ENCODE measurements around the gene PRB4. TPM values are rescaled to one million over a fixed set of nuclear protein-coding genes. Genes with fewer than 3 reads are reported as not detected.

PRB4 gene
- total and polyA plus RNA-seq, 9 donors: not detected

Other genes starting within 250 kb of the PRB4 start
- gene TAS2R46, start 248.1 kb downstream of the PRB4 start, total RNA-seq: 1.6 TPM
- under 1 TPM in 2 of 8 donors, not detected in 6; 0.14 to 0.27 TPM for gene TAS2R46, start 248.1 kb downstream of the PRB4 start, polyA plus RNA-seq (ENCODE audit: insufficient read depth in 1 of 8, insufficient read length in 8 of 8, low replicate concordance in 1 of 8)
- 2.2 TPM for gene TAS2R43, start 218.1 kb downstream of the PRB4 start, total RNA-seq
- under 1 TPM in 6 of 8 donors, not detected in 2; 0.16 to 0.64 (median 0.32) TPM for gene TAS2R43, start 218.1 kb downstream of the PRB4 start, polyA plus RNA-seq (ENCODE audit: insufficient read depth in 1 of 8, insufficient read length in 8 of 8, low replicate concordance in 1 of 8)
- gene TAS2R30, start 175.8 kb downstream of the PRB4 start, total RNA-seq: 4.3 TPM
- gene TAS2R30, start 175.8 kb downstream of the PRB4 start, polyA plus RNA-seq (ENCODE audit: insufficient read depth in 1 of 8, insufficient read length in 8 of 8, low replicate concordance in 1 of 8): under 1 TPM in 4 of 8 donors, not detected in 4; 0.10 to 0.29 (median 0.18) TPM
- 8.3 TPM for gene SMIM10L1, start 139.2 kb downstream of the PRB4 start, total RNA-seq
- gene SMIM10L1, start 139.2 kb downstream of the PRB4 start, polyA plus RNA-seq (ENCODE audit: insufficient read depth in 1 of 8, insufficient read length in 8 of 8, low replicate concordance in 1 of 8): 10 to 100 TPM; 11.0 to 14.3 (median 13.8) TPM
- not detected for gene TAS2R42, start 123.5 kb downstream of the PRB4 start, total RNA-seq
- gene TAS2R42, start 123.5 kb downstream of the PRB4 start, polyA plus RNA-seq (ENCODE audit: insufficient read depth in 1 of 8, insufficient read length in 8 of 8, low replicate concordance in 1 of 8): not detected
- gene PRB3, start 40.7 kb downstream of the PRB4 start, total RNA-seq: not detected
- not detected for gene PRB3, start 40.7 kb downstream of the PRB4 start, polyA plus RNA-seq (ENCODE audit: insufficient read depth in 1 of 8, insufficient read length in 8 of 8, low replicate concordance in 1 of 8)
- not detected for gene PRB2, start 85.1 kb upstream of the PRB4 start, total RNA-seq
- under 1 TPM in 1 of 8 donors, not detected in 7; 0.29 TPM for gene PRB2, start 85.1 kb upstream of the PRB4 start, polyA plus RNA-seq (ENCODE audit: insufficient read depth in 1 of 8, insufficient read length in 8 of 8, low replicate concordance in 1 of 8)

All from muscle of leg (tissue), 9 donors.